Mucosa of rectum (tissue), 2 donors: Measurements from ENCODE around the gene IRS2.

Source experiments
- H3K27ac ChIP-seq, 2 donors: one replicate each; pipeline ENCODE4 v1.7.0; 2013; ENCODE audit warnings: inconsistent platforms in 2 of 2, low read depth in 2 of 2, low read length in 2 of 2
- H3K27me3 ChIP-seq, 2 donors: one replicate each; pipeline ENCODE4 v1.7.0; 2013; ENCODE audit warnings: low read length in 2 of 2; ENCODE audit not compliant: control insufficient read depth in 2 of 2, insufficient read depth in 2 of 2
- H3K36me3 ChIP-seq, 2 donors: one replicate each; pipeline ENCODE4 v1.7.0; 2013; ENCODE audit warnings: low read length in 2 of 2; ENCODE audit not compliant: control insufficient read depth in 2 of 2, insufficient read depth in 2 of 2
- H3K4me1 ChIP-seq, 2 donors: one replicate each; pipeline ENCODE4 v1.7.0; 2013; ENCODE audit warnings: low read length in 2 of 2, mild to moderate bottlenecking in 1 of 2; ENCODE audit not compliant: control insufficient read depth in 2 of 2, insufficient read depth in 2 of 2
- H3K4me3 ChIP-seq, 2 donors: one replicate each; pipeline ENCODE4 v1.7.0; 2013; ENCODE audit warnings: low read length in 2 of 2
- H3K9ac ChIP-seq, 2 donors: one replicate each; pipeline ENCODE4 v1.7.0; 2013; ENCODE audit warnings: low read length in 2 of 2, low read depth in 1 of 2, mild to moderate bottlenecking in 1 of 2
- H3K9me3 ChIP-seq, 2 donors: one replicate each; pipeline ENCODE4 v1.7.0; 2013; ENCODE audit warnings: low read length in 2 of 2; ENCODE audit not compliant: control insufficient read depth in 2 of 2
- donor health status: healthy.
- donor health status: Normal muscosa, but diverticular disease.

The IRS2 gene

GRCh38 chr13:109760402-109760801 is 26.0 kb downstream of the IRS2 start:
- Histone ChIP-seq H3K27ac (no peak overlapping the region), H3K9me3 (no peaks in the 10 kb centered on the region), H3K36me3 (peaks cover 4 to 6% of the 10 kb centered on the region in 2 donors), H3K9ac (no peak overlapping the region), H3K4me1 (no peaks in the 10 kb centered on the region), H3K27me3 (no peaks in the 10 kb centered on the region), H3K4me3 (no peak overlapping the region)

GRCh38 chr13:109759609-109760008 is 26.8 kb downstream of the IRS2 start:
- H3K9ac ChIP-seq = no peak overlapping the region
- no peaks in the 10 kb centered on the region for H3K27me3 ChIP-seq
- no peak overlapping the region for H3K4me3 ChIP-seq
- H3K9me3 ChIP-seq = no peaks in the 10 kb centered on the region
- H3K4me1 ChIP-seq = no peaks in the 10 kb centered on the region
- H3K27ac ChIP-seq = no peak overlapping the region
- H3K36me3 ChIP-seq = peaks cover 6% of the 10 kb centered on the region in 2 donors

GRCh38 chr13:109758937-109759480 is 27.4 kb downstream of the IRS2 start:
- Histone ChIP-seq H3K27ac (no peak overlapping the region), H3K36me3 (peaks cover 10% of the 10 kb centered on the region in 2 donors), H3K9me3 (no peaks in the 10 kb centered on the region), H3K9ac (no peak overlapping the region), H3K4me3 (no peak overlapping the region), H3K27me3 (no peaks in the 10 kb centered on the region), H3K4me1 (no peaks in the 10 kb centered on the region)

- Histone ChIP-seq H3K9ac (no peak overlapping the region), H3K4me1 (no peaks in the 10 kb centered on the region), H3K9me3 (no peaks in the 10 kb centered on the region), H3K27ac (no peak overlapping the region), H3K4me3 (no peak overlapping the region), H3K36me3 (peaks cover 10 to 13% of the 10 kb centered on the region in 2 donors), H3K27me3 (no peaks in the 10 kb centered on the region)
Observed at GRCh38 chr13:109756778-109757177, 29.6 kb downstream of the IRS2 start.

GRCh38 chr13:109755997-109756396 is 30.4 kb downstream of the IRS2 start:
- Histone ChIP-seq H3K4me1 (no peaks in the 10 kb centered on the region), H3K27me3 (no peaks in the 10 kb centered on the region), H3K4me3 (no peak overlapping the region), H3K9ac (no peak overlapping the region), H3K9me3 (no peaks in the 10 kb centered on the region), H3K36me3 (peaks cover 10 to 13% of the 10 kb centered on the region in 2 donors), H3K27ac (no peak overlapping the region)

GRCh38 chr13:109755551-109755950 is 30.8 kb downstream of the IRS2 start:
- Histone ChIP-seq H3K36me3 (peaks cover 10 to 13% of the 10 kb centered on the region in 2 donors), H3K27me3 (no peaks in the 10 kb centered on the region), H3K9ac (no peak overlapping the region), H3K9me3 (no peaks in the 10 kb centered on the region), H3K4me3 (no peak overlapping the region), H3K4me1 (no peaks in the 10 kb centered on the region), H3K27ac (no peak overlapping the region)

- Histone ChIP-seq H3K4me1 (no peaks in the 10 kb centered on the region), H3K27me3 (no peaks in the 10 kb centered on the region), H3K36me3 (peaks cover 10 to 13% of the 10 kb centered on the region in 2 donors), H3K9me3 (no peaks in the 10 kb centered on the region), H3K4me3 (no peak overlapping the region), H3K27ac (no peak overlapping the region), H3K9ac (no peak overlapping the region)
Observed at GRCh38 chr13:109751477-109751876, 34.9 kb downstream of the IRS2 start.

GRCh38 chr13:109750221-109750775 is 36.1 kb downstream of the IRS2 start:
- Histone ChIP-seq H3K4me3 (no peak overlapping the region), H3K36me3 (peaks cover 4 to 8% of the 10 kb centered on the region in 2 donors), H3K4me1 (no peaks in the 10 kb centered on the region), H3K27ac (no peak overlapping the region), H3K27me3 (no peaks in the 10 kb centered on the region), H3K9me3 (no peaks in the 10 kb centered on the region), H3K9ac (no peak overlapping the region)

GRCh38 chr13:109749365-109749764 is 37.0 kb downstream of the IRS2 start:
- H3K9ac ChIP-seq = no peak overlapping the region
- no peaks in the 10 kb centered on the region for H3K9me3 ChIP-seq
- peaks cover 4 to 7% of the 10 kb centered on the region in 2 donors for H3K36me3 ChIP-seq
- no peak overlapping the region for H3K4me3 ChIP-seq
- no peaks in the 10 kb centered on the region for H3K27me3 ChIP-seq
- no peak overlapping the region for H3K27ac ChIP-seq
- H3K4me1 ChIP-seq = peaks cover 0 to 1% of the 10 kb centered on the region in 2 donors

- Histone ChIP-seq H3K27ac (no peak overlapping the region), H3K36me3 (peaks cover 0 to 4% of the 10 kb centered on the region in 2 donors), H3K9me3 (no peaks in the 10 kb centered on the region), H3K4me3 (no peak overlapping the region), H3K27me3 (no peaks in the 10 kb centered on the region), H3K4me1 (peaks cover 4 to 7% of the 10 kb centered on the region in 2 donors), H3K9ac (no peak overlapping the region)
Observed at GRCh38 chr13:109748677-109749076, 37.7 kb downstream of the IRS2 start.
